Gastrocnemius medialis (tissue), 4 donors: ENCODE data around the gene KRT2. TPM values are rescaled to one million over a fixed set of nuclear protein-coding genes. Genes with fewer than 3 reads are reported as not detected.

Source experiments
- ATAC-seq, 2 donors: fragments of 150-250 bp; one replicate each; pipeline ENCODE4 v1.9.1; 2016
- DNase-seq, 2 donors: peaks; one replicate each; pipeline ENCODE4 v3.0.0-alpha.2; 2019
- H3K27ac ChIP-seq, 4 donors: fragments of 200-600 bp; sonication (generic); 1 replicate in 1 of 4; 2 replicates in 3 of 4; pipeline ENCODE4 v1.5.1; 2016 to 2018; ENCODE audit warnings: mild to moderate bottlenecking in 2 of 4, moderate library complexity in 1 of 4
- H3K27me3 ChIP-seq, 3 donors: fragments of 200-600 bp; sonication (generic) in 2 of 3; 1 replicate in 1 of 3; 2 replicates in 2 of 3; pipeline versions ENCODE4 v1.5.1 to v1.6.0; 2016 to 2019; ENCODE audit warnings: mild to moderate bottlenecking in 1 of 3, moderate library complexity in 1 of 3
- H3K36me3 ChIP-seq, 2 donors: fragments of 200-600 bp; sonication (generic) in 1 of 2; one replicate each; pipeline ENCODE4 v1.5.1; 2017 to 2018
- H3K4me1 ChIP-seq, 2 donors: fragments of 200-600 bp; sonication (generic) in 1 of 2; one replicate each; pipeline ENCODE4 v1.5.1; 2016 to 2017; ENCODE audit warnings: mild to moderate bottlenecking in 2 of 2
- H3K4me3 ChIP-seq, 4 donors: fragments of 200-600 bp; sonication (generic) in 3 of 4; 1 replicate in 1 of 4; 2 replicates in 3 of 4; pipeline ENCODE4 v1.5.1; 2016 to 2019; ENCODE audit warnings: mild to moderate bottlenecking in 2 of 4
- H3K9me3 ChIP-seq, 3 donors: fragments of 200-600 bp; sonication (generic) in 2 of 3; 1 replicate in 1 of 3; 2 replicates in 2 of 3; pipeline ENCODE4 v1.5.1; 2016 to 2019
- POLR2A ChIP-seq, 2 donors: fragments of 450-650 bp; IDR thresholded peaks; one replicate each; pipeline ENCODE4 v1.6.1; 2017; ENCODE audit warnings: antibody characterized with exemption in 2 of 2, mild to moderate bottlenecking in 2 of 2, moderate library complexity in 2 of 2
- in situ Hi-C, 4 donors: fragments of 200-750 bp; cut with MboI; loops; one replicate each; pipeline versions ENCODE4 v1.15.0 to v1.8.0; 2017; ENCODE audit warnings: low sequenced_read_pairs in 4 of 4
- intact Hi-C: fragments of 100-400 bp; cut with DNase I; formaldehyde crosslinking; loops from one replicate; pipeline ENCODE4 v1.15.1; 2023; ENCODE audit warnings: low total_unique reads
- total RNA-seq, 4 donors: library from RNA; depleted of rRNA; stranded (reverse); fragments of >200 nt; gene quantifications; one replicate each; pipeline versions ENCODE4 v1.1.0 to v1.2.3, GENCODE V29; 2016
- TF ChIP-seq, protein P1 (sequence below), 5 experiments: fragments of 450-650 bp in 3 of 5; fragments of 200-600 bp in 2 of 5; sonication (generic) in 2 of 5; IDR thresholded peaks in 4 of 5; conservative IDR thresholded peaks in 1 of 5; 1 replicate in 4 of 5; 2 replicates in 1 of 5; pipeline ENCODE4 v1.5.1; 2016 to 2019; ENCODE audit warnings: antibody characterized with exemption in 5 of 5, mild to moderate bottlenecking in 3 of 5, moderate library complexity in 3 of 5

The KRT2 gene
- total RNA-seq, 4 donors from 2014 or later: not detected

DNA sequence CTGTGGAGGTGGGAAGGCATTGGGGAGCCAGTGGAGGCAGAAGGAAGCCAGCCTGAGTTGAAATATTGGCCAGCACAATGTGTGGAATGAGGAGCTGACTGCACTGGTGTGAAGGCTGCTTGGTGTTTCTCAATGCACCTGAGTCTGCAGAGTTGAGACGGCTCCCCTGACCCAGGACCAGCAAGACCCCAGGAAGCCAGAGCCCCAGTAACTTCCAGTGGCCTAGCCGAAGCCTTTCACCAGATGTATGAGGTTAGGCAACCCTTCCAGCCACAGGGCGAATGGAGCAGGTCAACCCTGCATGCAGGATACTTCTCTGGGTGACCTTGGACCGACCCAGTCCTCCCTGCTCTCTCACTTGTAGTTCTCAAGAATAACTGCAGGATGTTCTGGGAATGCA is 20.7 kb downstream of the KRT2 start:
- no peaks in the 10 kb centered on the region for H3K9me3 ChIP-seq
- no peaks in the 10 kb centered on the region for H3K36me3 ChIP-seq
- no peak for TF ChIP-seq POLR2A (IDR thresholded peaks at IDR 0.05)
- TF ChIP-seq, protein P1, sequence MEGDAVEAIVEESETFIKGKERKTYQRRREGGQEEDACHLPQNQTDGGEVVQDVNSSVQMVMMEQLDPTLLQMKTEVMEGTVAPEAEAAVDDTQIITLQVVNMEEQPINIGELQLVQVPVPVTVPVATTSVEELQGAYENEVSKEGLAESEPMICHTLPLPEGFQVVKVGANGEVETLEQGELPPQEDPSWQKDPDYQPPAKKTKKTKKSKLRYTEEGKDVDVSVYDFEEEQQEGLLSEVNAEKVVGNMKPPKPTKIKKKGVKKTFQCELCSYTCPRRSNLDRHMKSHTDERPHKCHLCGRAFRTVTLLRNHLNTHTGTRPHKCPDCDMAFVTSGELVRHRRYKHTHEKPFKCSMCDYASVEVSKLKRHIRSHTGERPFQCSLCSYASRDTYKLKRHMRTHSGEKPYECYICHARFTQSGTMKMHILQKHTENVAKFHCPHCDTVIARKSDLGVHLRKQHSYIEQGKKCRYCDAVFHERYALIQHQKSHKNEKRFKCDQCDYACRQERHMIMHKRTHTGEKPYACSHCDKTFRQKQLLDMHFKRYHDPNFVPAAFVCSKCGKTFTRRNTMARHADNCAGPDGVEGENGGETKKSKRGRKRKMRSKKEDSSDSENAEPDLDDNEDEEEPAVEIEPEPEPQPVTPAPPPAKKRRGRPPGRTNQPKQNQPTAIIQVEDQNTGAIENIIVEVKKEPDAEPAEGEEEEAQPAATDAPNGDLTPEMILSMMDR (IDR thresholded peaks at IDR 0.05 in 4 of 5, conservative IDR thresholded peaks at IDR 0.05 in 1 of 5): no peak
- DNase-seq (no peak), ATAC-seq (no peak)
- no peak overlapping the region for H3K4me3 ChIP-seq
- no peak overlapping the region for H3K27ac ChIP-seq
- H3K27me3 ChIP-seq: no peaks in the 10 kb centered on the region
- intact Hi-C loops (no loop called here), in situ Hi-C loops (no loop called here)
- no peaks in the 10 kb centered on the region for H3K4me1 ChIP-seq

DNA sequence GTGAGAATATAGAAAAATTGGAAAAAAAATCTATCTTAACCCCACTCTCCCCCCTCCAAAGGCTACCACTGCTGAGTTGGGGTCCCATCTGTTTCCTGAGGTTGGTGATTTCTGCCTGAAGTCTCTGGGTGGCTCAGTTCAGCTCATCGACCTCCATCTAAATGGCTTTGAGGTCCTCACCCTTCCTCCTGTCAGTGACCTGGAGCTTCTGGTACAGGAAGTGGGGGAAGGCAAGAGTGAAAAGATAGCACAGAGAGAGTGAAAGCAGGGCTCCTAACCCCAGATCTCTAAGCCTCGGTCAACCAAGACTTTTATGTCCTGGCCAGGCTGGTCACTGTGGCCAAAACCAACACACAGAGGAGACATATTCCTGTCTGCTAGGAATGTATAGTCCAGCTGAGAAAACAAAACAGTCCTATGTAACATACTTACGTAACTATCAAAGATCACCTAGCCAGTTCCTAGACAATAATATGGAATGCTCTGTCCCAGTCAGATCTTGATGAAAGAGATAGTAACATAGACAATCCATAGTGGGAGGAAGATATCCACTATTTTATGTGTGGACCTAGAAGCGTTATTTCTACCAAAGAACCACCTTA is 21.3 kb downstream of the KRT2 start:
- Histone ChIP-seq H3K4me3 (no peak overlapping the region), H3K27me3 (no peaks in the 10 kb centered on the region), H3K4me1 (no peaks in the 10 kb centered on the region), H3K9me3 (no peaks in the 10 kb centered on the region), H3K36me3 (no peaks in the 10 kb centered on the region), H3K27ac (no peak overlapping the region)
- ATAC-seq: no peak
- in situ Hi-C loops: no loop called here
- intact Hi-C loops: no loop called here
- no peak for DNase-seq
- TF ChIP-seq, protein P1 (IDR thresholded peaks at IDR 0.05 in 4 of 5, conservative IDR thresholded peaks at IDR 0.05 in 1 of 5): no peak
- no peak for TF ChIP-seq POLR2A (IDR thresholded peaks at IDR 0.05)

DNA sequence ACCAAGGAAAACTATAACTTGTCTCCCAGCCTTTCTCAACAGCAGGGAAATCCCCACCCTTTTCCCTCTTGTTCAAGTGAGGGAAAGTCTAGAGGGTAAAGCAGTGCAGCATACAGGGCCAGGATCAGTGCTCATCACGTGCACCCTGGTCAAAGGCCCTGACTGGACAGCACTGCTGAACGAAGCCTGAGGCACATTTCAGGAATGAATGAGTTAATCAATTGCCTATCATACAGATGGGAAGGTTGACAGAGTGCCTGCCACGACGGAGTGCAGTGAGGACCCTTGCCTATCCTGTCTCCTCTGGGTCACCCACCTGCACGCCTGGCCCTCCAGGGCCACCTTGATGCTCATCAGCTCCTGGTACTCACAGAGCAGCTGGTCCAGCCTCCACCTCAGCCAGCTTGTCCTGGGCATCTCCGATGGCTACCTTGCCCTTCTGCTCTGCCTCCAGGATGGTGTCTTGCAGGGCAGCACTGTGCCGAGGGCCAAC is 22.0 kb downstream of the KRT2 start:
- no peaks in the 10 kb centered on the region for H3K4me1 ChIP-seq
- H3K27ac ChIP-seq: no peak overlapping the region
- in situ Hi-C loops (no loop called here), intact Hi-C loops (no loop called here)
- ATAC-seq (no peak), DNase-seq (no peak)
- no peak for TF ChIP-seq POLR2A (IDR thresholded peaks at IDR 0.05)
- TF ChIP-seq, protein P1 (IDR thresholded peaks at IDR 0.05 in 4 of 5, conservative IDR thresholded peaks at IDR 0.05 in 1 of 5): no peak
- no peaks in the 10 kb centered on the region for H3K36me3 ChIP-seq
- no peak overlapping the region for H3K4me3 ChIP-seq
- H3K9me3 ChIP-seq: no peaks in the 10 kb centered on the region
- no peaks in the 10 kb centered on the region for H3K27me3 ChIP-seq

DNA sequence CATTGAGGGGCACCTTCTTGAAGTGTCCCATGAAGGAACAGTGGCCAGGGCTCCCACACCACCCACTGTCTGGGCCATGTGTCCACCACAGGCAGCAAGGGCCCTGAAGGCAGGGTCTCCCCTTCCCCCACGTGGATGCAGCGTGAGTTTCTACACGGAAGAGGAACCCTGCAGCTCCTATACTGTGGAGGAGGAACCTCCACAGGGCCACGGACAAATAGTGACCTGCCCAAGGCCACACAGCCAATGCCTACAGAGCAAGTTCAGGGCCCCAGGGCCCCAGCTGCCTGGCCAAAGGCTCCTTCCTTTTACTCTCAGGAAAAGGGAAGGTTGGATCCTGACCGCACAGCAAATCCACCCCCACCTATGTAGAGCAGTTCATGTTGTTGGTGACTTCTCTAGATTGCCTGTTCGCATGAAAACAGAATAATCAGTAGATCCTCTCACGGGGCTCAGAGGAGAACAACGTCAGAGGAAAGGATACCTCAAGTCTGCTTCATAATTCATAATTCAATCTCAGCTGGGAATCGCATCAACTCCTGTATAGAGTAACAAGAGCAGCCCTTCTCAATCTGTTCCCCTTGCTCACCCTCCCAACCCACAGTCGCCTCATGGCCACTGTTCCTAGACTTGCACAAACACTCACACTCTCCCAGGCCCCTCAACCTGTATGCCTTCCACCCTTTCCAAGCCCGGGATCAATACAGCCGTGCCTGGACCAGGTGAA is 22.6 kb downstream of the KRT2 start:
- Histone ChIP-seq H3K36me3 (no peaks in the 10 kb centered on the region), H3K27ac (no peak overlapping the region), H3K4me3 (no peak overlapping the region), H3K9me3 (no peaks in the 10 kb centered on the region), H3K4me1 (no peaks in the 10 kb centered on the region), H3K27me3 (no peaks in the 10 kb centered on the region)
- intact Hi-C loops (no loop called here), in situ Hi-C loops (no loop called here)
- DNase-seq (no peak), ATAC-seq (no peak)
- no peak for TF ChIP-seq POLR2A (IDR thresholded peaks at IDR 0.05)
- TF ChIP-seq, protein P1 (IDR thresholded peaks at IDR 0.05 in 4 of 5, conservative IDR thresholded peaks at IDR 0.05 in 1 of 5): no peak
